GM18517 (cell line): ENCODE measurements around the gene ACVR1.
"Not testable (repeated sequence)": the region's sequence is repeated elsewhere in the genome, so short reads cannot be mapped to it uniquely, and the experiment has no call there.

ENCODE experiments used
- ATAC-seq: cut with Tn5 transposase; IDR thresholded peaks from one replicate; pipeline ENCODE4 v1.9.1; 2021; ENCODE audit warnings: mild to moderate bottlenecking, moderate library complexity; ENCODE audit not compliant: unreplicated experiment

The ACVR1 gene

GRCh38 chr2:157830696-157831570, 45.2 kb downstream of the ACVR1 start:
- no peak for ATAC-seq

- ATAC-seq, result no peak
These were observed 45.9 kb downstream of the ACVR1 start for GRCh38 chr2:157830266-157830665.

- no peak for ATAC-seq
These were observed 48.8 kb downstream of the ACVR1 start for GRCh38 chr2:157827377-157827776.

GRCh38 chr2:157826644-157827043, 49.5 kb downstream of the ACVR1 start:
- not testable (repeated sequence) for ATAC-seq

GRCh38 chr2:157825885-157826284, 50.2 kb downstream of the ACVR1 start:
- ATAC-seq, result no peak

GRCh38 chr2:157822993-157823392, 53.1 kb downstream of the ACVR1 start:
- ATAC-seq, result no peak

- ATAC-seq, result no peak
These were observed 53.6 kb downstream of the ACVR1 start for GRCh38 chr2:157822533-157822932.

- ATAC-seq, result no peak
These were observed 54.5 kb downstream of the ACVR1 start for GRCh38 chr2:157821519-157822131.

GRCh38 chr2:157820193-157820592, 55.9 kb downstream of the ACVR1 start:
- ATAC-seq, result no peak

GRCh38 chr2:157819761-157820160, 56.4 kb downstream of the ACVR1 start:
- ATAC-seq, result no peak

GRCh38 chr2:157818227-157818626, 57.9 kb downstream of the ACVR1 start:
- ATAC-seq, result no peak

- ATAC-seq, result no peak
These were observed 60.7 kb downstream of the ACVR1 start for GRCh38 chr2:157815421-157815820.

GRCh38 chr2:157813467-157813866, 62.7 kb downstream of the ACVR1 start:
- no peak for ATAC-seq

- no peak for ATAC-seq
These were observed 66.1 kb downstream of the ACVR1 start for GRCh38 chr2:157810037-157810436.

GRCh38 chr2:157809212-157809611, 66.9 kb downstream of the ACVR1 start:
- ATAC-seq, result no peak

GRCh38 chr2:157808421-157808820, 67.7 kb downstream of the ACVR1 start:
- ATAC-seq, result no peak

- ATAC-seq, result no peak
These were observed 69.6 kb downstream of the ACVR1 start for GRCh38 chr2:157806426-157807077.

- ATAC-seq, result no peak
These were observed 70.6 kb downstream of the ACVR1 start for GRCh38 chr2:157805519-157805918.

- no peak for ATAC-seq
These were observed 71.8 kb downstream of the ACVR1 start for GRCh38 chr2:157804355-157804754.

GRCh38 chr2:157803952-157804351, 72.2 kb downstream of the ACVR1 start:
- ATAC-seq, result no peak

GRCh38 chr2:157803476-157803875, 72.7 kb downstream of the ACVR1 start:
- no peak for ATAC-seq
